ENCODE measurements around the gene GSK3A. TPM values are rescaled to one million over a fixed set of nuclear protein-coding genes. Genes with fewer than 3 reads are reported as not detected.

Gene GSK3A
- total RNA-seq, 4 donors from 2014 or later, result 31.4 to 44.1 (median 41.0) TPM

GRCh38 chr19:42207767-42208271, 34.6 kb downstream of the GSK3A start:
- Histone ChIP-seq H3K4me3 (no peak overlapping the region), H3K27ac (peak overlapping the region in 1 of 4 donors; percentile 52), H3K36me3 (peaks cover 0 to 97% (median 0%) of the 10 kb centered on the region in 3 donors), H3K27me3 (no peaks in the 10 kb centered on the region), H3K4me1 (peaks cover 0 to 20% (median 6%) of the 10 kb centered on the region in 4 donors), H3K9me3 (no peaks in the 10 kb centered on the region)
- DNase-seq, result no peak
- no peak for TF ChIP-seq POLR2A (IDR thresholded peaks at IDR 0.05)
- no peak for TF ChIP-seq CTCF (IDR thresholded peaks at IDR 0.05)

- H3K9me3 ChIP-seq, result no peaks in the 10 kb centered on the region
- TF ChIP-seq CTCF (IDR thresholded peaks at IDR 0.05), result no peak
- peaks cover 0 to 18% (median 11%) of the 10 kb centered on the region in 4 donors for H3K4me1 ChIP-seq
- H3K27ac ChIP-seq, result peak overlapping the region in 1 of 4 donors; percentile 52
- H3K4me3 ChIP-seq, result no peak overlapping the region
- H3K36me3 ChIP-seq, result peaks cover 0 to 100% (median 0%) of the 10 kb centered on the region in 3 donors
- no peaks in the 10 kb centered on the region for H3K27me3 ChIP-seq
- no peak for DNase-seq
These were observed 35.3 kb downstream of the GSK3A start for GRCh38 chr19:42206871-42207755.

GRCh38 chr19:42204664-42205063, 37.7 kb downstream of the GSK3A start:
- TF ChIP-seq CTCF (IDR thresholded peaks at IDR 0.05) (no peak), POLR2A (IDR thresholded peaks at IDR 0.05) (no peak)
- H3K27ac ChIP-seq, result no peak overlapping the region
- peaks cover 0 to 40% (median 21%) of the 10 kb centered on the region in 4 donors for H3K4me1 ChIP-seq
- H3K27me3 ChIP-seq, result no peaks in the 10 kb centered on the region
- H3K36me3 ChIP-seq, result peaks cover 0 to 95% (median 0%) of the 10 kb centered on the region in 3 donors
- H3K9me3 ChIP-seq, result no peaks in the 10 kb centered on the region
- H3K4me3 ChIP-seq, result no peak overlapping the region
- no peak for DNase-seq

GRCh38 chr19:42203700-42204099, 38.7 kb downstream of the GSK3A start:
- TF ChIP-seq CTCF (IDR thresholded peaks at IDR 0.05) (no peak), POLR2A (IDR thresholded peaks at IDR 0.05) (no peak)
- Histone ChIP-seq H3K4me1 (peaks cover 0 to 49% (median 28%) of the 10 kb centered on the region in 4 donors), H3K36me3 (peaks cover 0 to 95% (median 0%) of the 10 kb centered on the region in 3 donors), H3K27me3 (no peaks in the 10 kb centered on the region), H3K9me3 (no peaks in the 10 kb centered on the region), H3K27ac (no peak overlapping the region), H3K4me3 (no peak overlapping the region)
- DNase-seq, result no peak

GRCh38 chr19:42202290-42202880, 40.0 kb downstream of the GSK3A start:
- Histone ChIP-seq H3K27ac (peak overlapping the region; percentile 43 to 93 (median 69)), H3K4me3 (no peak overlapping the region), H3K4me1 (peaks cover 0 to 59% (median 35%) of the 10 kb centered on the region in 4 donors), H3K27me3 (no peaks in the 10 kb centered on the region), H3K36me3 (peaks cover 0 to 89% (median 0%) of the 10 kb centered on the region in 3 donors), H3K9me3 (no peaks in the 10 kb centered on the region)
- no peak for DNase-seq
- TF ChIP-seq CTCF (IDR thresholded peaks at IDR 0.05), result no peak
- no peak for TF ChIP-seq POLR2A (IDR thresholded peaks at IDR 0.05)

Data from Peyer's patch (tissue), 4 donors.